ENCODE results near the gene USP53.

Gene USP53

DNA sequence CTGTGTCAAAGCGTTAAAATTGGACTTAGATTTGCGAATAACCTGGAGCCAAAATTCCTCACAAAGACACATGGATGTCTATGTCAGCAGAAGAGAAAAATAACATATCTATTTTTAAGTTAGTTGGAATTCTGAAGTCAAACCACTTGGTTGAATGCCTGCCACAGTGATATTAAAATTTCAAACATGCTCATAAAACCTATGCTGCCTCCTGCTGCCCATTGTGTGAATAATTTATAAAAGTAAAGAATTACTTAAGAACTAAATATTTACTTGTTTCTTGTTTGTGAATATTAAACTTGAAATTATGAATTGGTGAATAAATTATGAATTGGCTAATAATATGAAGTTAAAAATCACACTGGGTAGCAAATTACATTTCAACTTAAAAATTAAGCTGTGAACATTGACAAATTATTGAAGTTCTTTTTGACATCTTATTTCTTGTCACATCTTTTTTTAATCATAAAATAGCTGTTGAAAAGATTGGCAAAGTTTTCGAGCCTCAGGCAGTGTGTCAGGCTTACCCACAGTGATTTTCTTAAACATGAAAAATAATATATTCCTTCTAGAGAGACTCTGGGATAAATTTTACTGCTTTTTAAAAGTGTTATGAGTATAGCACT lies 74.0 kb downstream of the USP53 start:
- Histone ChIP-seq H3K36me3 (ENCODE audit: control insufficient read depth, insufficient read depth, low read length) (no peaks in the 10 kb centered on the region), H3K4me1 (ENCODE audit: control insufficient read depth, insufficient read depth, low read length) (no peaks in the 10 kb centered on the region), H3K27me3 (ENCODE audit: control insufficient read depth, insufficient read depth, low read length, poor library complexity, severe bottlenecking) (no peaks in the 10 kb centered on the region), H3K4me3 (ENCODE audit: insufficient read depth, low read depth, low read length) (no peak overlapping the region), H3K27ac (ENCODE audit: insufficient read depth, low read depth, low read length, poor library complexity, severe bottlenecking) (no peak overlapping the region), H3K9me3 (ENCODE audit: control insufficient read depth, low read length) (no peaks in the 10 kb centered on the region)
- 100% methylated on average over 1 of the region's 3 CpGs; no CpG with 5 or more reads in 1 of the 2 experiments for WGBS, 2 experiments

- Histone ChIP-seq H3K4me1 (ENCODE audit: control insufficient read depth, insufficient read depth, low read length) (no peaks in the 10 kb centered on the region), H3K36me3 (ENCODE audit: control insufficient read depth, insufficient read depth, low read length) (no peaks in the 10 kb centered on the region), H3K27me3 (ENCODE audit: control insufficient read depth, insufficient read depth, low read length, poor library complexity, severe bottlenecking) (no peaks in the 10 kb centered on the region), H3K4me3 (ENCODE audit: insufficient read depth, low read depth, low read length) (no peak overlapping the region), H3K9me3 (ENCODE audit: control insufficient read depth, low read length) (no peaks in the 10 kb centered on the region), H3K27ac (ENCODE audit: insufficient read depth, low read depth, low read length, poor library complexity, severe bottlenecking) (no peak overlapping the region)
- 96 to 100% methylated on average over 4 to 5 of the region's 5 CpGs for WGBS, 2 experiments
Observed at GRCh38 chr4:119289313-119289712, 76.8 kb downstream of the USP53 start.

DNA sequence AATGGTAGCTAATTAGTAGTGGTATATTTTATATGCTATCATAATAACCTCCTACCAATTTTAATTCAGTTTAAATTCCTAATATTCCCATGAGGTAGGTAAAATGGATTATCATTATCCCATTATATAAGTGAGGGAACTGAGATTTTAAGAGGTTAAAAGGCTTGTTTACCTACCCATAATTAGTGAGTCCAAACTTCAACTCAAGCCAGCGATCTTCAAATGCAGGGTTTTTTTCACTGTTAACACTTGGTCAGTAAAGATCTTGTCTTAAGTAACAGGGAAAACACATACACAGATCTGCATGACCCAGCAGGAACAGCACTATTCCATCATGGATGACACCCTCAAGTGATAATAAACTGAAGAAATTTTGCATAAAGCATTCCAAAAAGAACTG lies 78.1 kb downstream of the USP53 start:
- H3K9me3 ChIP-seq (ENCODE audit: control insufficient read depth, low read length), result no peaks in the 10 kb centered on the region
- no peaks in the 10 kb centered on the region for H3K36me3 ChIP-seq (ENCODE audit: control insufficient read depth, insufficient read depth, low read length)
- no peaks in the 10 kb centered on the region for H3K4me1 ChIP-seq (ENCODE audit: control insufficient read depth, insufficient read depth, low read length)
- H3K27ac ChIP-seq (ENCODE audit: insufficient read depth, low read depth, low read length, poor library complexity, severe bottlenecking), result no peak overlapping the region
- WGBS, 2 experiments, result 86 to 100% methylated on average over 1 of the region's 1 CpG
- no peak overlapping the region for H3K4me3 ChIP-seq (ENCODE audit: insufficient read depth, low read depth, low read length)
- H3K27me3 ChIP-seq (ENCODE audit: control insufficient read depth, insufficient read depth, low read length, poor library complexity, severe bottlenecking), result no peaks in the 10 kb centered on the region

DNA sequence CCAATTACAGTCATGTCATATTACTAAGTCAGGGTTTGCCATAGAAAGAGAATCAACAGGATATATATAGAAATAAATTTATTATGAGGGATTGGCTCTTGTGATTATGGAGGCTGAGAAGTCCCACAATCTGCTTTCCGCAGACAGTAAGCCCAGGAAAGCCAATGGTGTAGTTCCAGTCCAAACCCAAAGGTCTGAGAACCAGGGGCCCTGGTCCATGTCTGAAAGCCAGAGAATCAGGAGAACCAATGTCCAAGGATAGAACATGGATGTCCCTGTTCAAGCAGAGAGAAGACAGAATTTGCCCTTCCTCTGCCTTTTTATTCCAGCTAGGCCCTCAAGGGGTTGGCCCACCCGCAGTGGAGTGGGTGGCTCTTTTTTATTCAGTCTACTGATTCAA lies 83.8 kb downstream of the USP53 start:
- peaks cover 7% of the 10 kb centered on the region for H3K4me1 ChIP-seq (ENCODE audit: control insufficient read depth, insufficient read depth, low read length)
- H3K27ac ChIP-seq (ENCODE audit: insufficient read depth, low read depth, low read length, poor library complexity, severe bottlenecking), result no peak overlapping the region
- peaks cover 11% of the 10 kb centered on the region for H3K36me3 ChIP-seq (ENCODE audit: control insufficient read depth, insufficient read depth, low read length)
- no peaks in the 10 kb centered on the region for H3K27me3 ChIP-seq (ENCODE audit: control insufficient read depth, insufficient read depth, low read length, poor library complexity, severe bottlenecking)
- WGBS, 2 experiments, result 89 to 92% methylated on average over 2 of the region's 2 CpGs
- H3K4me3 ChIP-seq (ENCODE audit: insufficient read depth, low read depth, low read length), result no peak overlapping the region
- no peaks in the 10 kb centered on the region for H3K9me3 ChIP-seq (ENCODE audit: control insufficient read depth, low read length)

DNA sequence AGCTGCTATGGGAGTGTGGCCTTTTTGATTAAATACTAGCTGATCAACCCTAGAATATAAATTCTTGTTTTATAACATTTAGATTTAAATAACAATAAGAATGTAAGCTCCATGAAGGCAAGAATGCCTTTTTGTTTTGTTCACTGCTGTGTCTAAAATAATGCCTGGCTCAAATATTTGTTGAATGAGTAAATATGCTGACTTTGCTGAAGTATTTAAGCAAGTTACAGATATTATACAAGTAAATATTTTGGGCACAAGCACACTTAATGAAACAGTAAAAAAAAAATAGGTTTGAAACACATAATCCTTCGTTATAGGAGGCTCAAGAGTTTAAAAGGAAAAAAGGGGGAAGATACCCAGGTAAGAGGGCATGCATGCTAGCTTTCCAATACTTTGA lies 85.3 kb downstream of the USP53 start:
- Histone ChIP-seq H3K27ac (ENCODE audit: insufficient read depth, low read depth, low read length, poor library complexity, severe bottlenecking) (no peak overlapping the region), H3K27me3 (ENCODE audit: control insufficient read depth, insufficient read depth, low read length, poor library complexity, severe bottlenecking) (no peaks in the 10 kb centered on the region), H3K4me3 (ENCODE audit: insufficient read depth, low read depth, low read length) (no peak overlapping the region), H3K36me3 (ENCODE audit: control insufficient read depth, insufficient read depth, low read length) (peaks cover 11% of the 10 kb centered on the region), H3K9me3 (ENCODE audit: control insufficient read depth, low read length) (no peaks in the 10 kb centered on the region), H3K4me1 (ENCODE audit: control insufficient read depth, insufficient read depth, low read length) (peaks cover 7% of the 10 kb centered on the region)
- WGBS, 2 experiments, result 100% methylated on average over 1 of the region's 1 CpG

GRCh38 chr4:119299260-119299671 lies 86.8 kb downstream of the USP53 start:
- 56 to 61% methylated on average over 2 of the region's 2 CpGs for WGBS, 2 experiments
- Histone ChIP-seq H3K27ac (ENCODE audit: insufficient read depth, low read depth, low read length, poor library complexity, severe bottlenecking) (no peak overlapping the region), H3K36me3 (ENCODE audit: control insufficient read depth, insufficient read depth, low read length) (peaks cover 11% of the 10 kb centered on the region), H3K4me1 (ENCODE audit: control insufficient read depth, insufficient read depth, low read length) (peaks cover 7% of the 10 kb centered on the region), H3K4me3 (ENCODE audit: insufficient read depth, low read depth, low read length) (peak overlapping the region; percentile 88), H3K27me3 (ENCODE audit: control insufficient read depth, insufficient read depth, low read length, poor library complexity, severe bottlenecking) (no peaks in the 10 kb centered on the region), H3K9me3 (ENCODE audit: control insufficient read depth, low read length) (no peaks in the 10 kb centered on the region)

- Histone ChIP-seq H3K9me3 (ENCODE audit: control insufficient read depth, low read length) (no peaks in the 10 kb centered on the region), H3K27me3 (ENCODE audit: control insufficient read depth, insufficient read depth, low read length, poor library complexity, severe bottlenecking) (no peaks in the 10 kb centered on the region), H3K27ac (ENCODE audit: insufficient read depth, low read depth, low read length, poor library complexity, severe bottlenecking) (no peak overlapping the region), H3K36me3 (ENCODE audit: control insufficient read depth, insufficient read depth, low read length) (peaks cover 11% of the 10 kb centered on the region), H3K4me3 (ENCODE audit: insufficient read depth, low read depth, low read length) (peak overlapping the region; percentile 88), H3K4me1 (ENCODE audit: control insufficient read depth, insufficient read depth, low read length) (peaks cover 7% of the 10 kb centered on the region)
- WGBS, 2 experiments, result 14 to 17% methylated on average over 9 of the region's 9 CpGs
Observed at GRCh38 chr4:119299741-119300100, 87.2 kb downstream of the USP53 start.

DNA sequence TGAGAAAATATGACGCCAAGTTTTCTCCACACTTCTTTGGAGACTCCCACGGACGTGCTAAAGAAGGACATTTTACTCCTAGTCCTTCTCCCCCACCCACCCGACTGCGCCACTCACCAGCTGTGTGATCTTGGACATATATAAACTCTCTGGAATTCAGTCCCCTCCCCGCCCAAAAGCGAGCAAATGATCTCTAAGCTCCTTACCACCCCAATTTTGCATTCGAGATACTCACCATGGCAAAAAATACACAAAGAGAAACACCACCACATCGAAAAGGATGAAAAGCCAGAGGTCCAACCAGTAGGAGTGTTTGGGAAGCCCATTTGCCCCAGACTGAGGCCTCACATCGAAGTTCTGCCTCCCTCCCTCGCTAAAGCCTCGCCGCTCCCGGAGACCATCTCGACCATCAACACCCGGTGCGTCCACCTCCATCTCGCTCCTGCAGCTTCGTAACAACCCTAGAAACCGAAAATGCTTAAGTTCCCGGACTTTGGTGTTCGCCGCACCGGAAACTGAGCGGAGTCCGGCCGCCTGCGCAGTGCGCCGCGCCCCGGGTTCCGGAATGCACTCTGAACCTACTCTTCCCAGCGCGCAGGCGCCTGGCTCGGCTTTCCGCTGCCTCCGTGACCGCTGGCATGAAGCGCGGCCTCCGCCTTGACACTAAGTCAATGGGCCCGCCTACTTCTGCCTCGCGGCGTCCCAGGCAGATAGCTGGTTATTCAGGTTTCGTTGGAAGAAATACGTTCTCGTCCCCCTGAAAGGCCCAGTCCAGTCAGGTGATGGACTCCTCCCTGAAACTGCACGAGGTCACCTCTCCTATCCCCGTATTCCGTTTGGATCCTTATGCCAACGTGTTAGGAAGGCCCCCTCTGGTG lies 87.8 kb downstream of the USP53 start:
- Histone ChIP-seq H3K4me3 (ENCODE audit: insufficient read depth, low read depth, low read length) (peak overlapping the region; percentile 88), H3K27ac (ENCODE audit: insufficient read depth, low read depth, low read length, poor library complexity, severe bottlenecking) (peak overlapping the region; percentile 55), H3K36me3 (ENCODE audit: control insufficient read depth, insufficient read depth, low read length) (peaks cover 11% of the 10 kb centered on the region), H3K4me1 (ENCODE audit: control insufficient read depth, insufficient read depth, low read length) (peaks cover 7% of the 10 kb centered on the region), H3K27me3 (ENCODE audit: control insufficient read depth, insufficient read depth, low read length, poor library complexity, severe bottlenecking) (no peaks in the 10 kb centered on the region), H3K9me3 (ENCODE audit: control insufficient read depth, low read length) (no peaks in the 10 kb centered on the region)
- WGBS, 2 experiments, result 3% methylated on average over 54 of the region's 54 CpGs

DNA sequence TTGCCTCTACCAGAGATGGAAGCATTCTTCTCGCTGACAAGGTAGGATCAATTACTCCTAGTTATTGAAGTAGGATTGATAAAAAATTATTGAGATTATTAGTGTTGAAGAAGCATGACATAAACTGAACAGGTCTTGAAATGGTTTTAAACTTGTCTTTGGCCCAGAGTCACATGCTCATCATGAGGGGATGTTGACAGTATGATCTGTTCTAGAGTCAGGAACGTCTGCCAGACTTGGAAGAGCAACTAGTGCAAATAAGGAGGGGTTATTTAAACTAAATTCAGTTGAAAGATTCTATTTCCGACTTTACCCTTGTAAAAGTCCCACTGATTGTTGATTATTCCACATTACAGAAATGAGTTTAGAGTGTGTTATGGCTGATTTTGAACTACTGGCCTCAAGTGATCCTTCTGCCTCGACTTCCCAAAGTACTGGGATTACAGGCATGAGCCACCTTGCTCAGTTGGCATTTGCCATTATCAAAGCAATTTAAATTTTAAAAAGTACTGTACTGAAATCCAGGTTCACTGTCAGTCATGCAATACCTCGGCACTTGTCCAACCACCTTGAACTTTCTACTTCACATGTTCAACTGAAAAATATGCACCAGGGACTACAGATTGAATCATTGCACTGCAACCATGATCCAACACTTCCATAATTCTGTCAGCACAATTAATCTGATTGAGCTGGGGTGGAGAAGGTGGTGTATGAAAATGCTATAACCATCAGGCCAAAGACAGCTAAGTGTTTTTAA lies 89.7 kb downstream of the USP53 start:
- no peak overlapping the region for H3K4me3 ChIP-seq (ENCODE audit: insufficient read depth, low read depth, low read length)
- H3K9me3 ChIP-seq (ENCODE audit: control insufficient read depth, low read length), result no peaks in the 10 kb centered on the region
- no peak overlapping the region for H3K27ac ChIP-seq (ENCODE audit: insufficient read depth, low read depth, low read length, poor library complexity, severe bottlenecking)
- no peaks in the 10 kb centered on the region for H3K27me3 ChIP-seq (ENCODE audit: control insufficient read depth, insufficient read depth, low read length, poor library complexity, severe bottlenecking)
- WGBS, 2 experiments, result 89 to 91% methylated on average over 5 of the region's 5 CpGs
- H3K36me3 ChIP-seq (ENCODE audit: control insufficient read depth, insufficient read depth, low read length), result peaks cover 8% of the 10 kb centered on the region
- peaks cover 7% of the 10 kb centered on the region for H3K4me1 ChIP-seq (ENCODE audit: control insufficient read depth, insufficient read depth, low read length)
